ENCODE data around the gene CRYBG3. TPM values are rescaled to one million over a fixed set of nuclear protein-coding genes. Genes with fewer than 3 reads are reported as not detected.

Gene CRYBG3
- polyA plus RNA-seq, 1 donor (not counting 4 experiments of a cell fraction or from before 2014, with no cell fraction given) = 6.9 TPM

GRCh38 chr3:97795951-97796350 lies 25.9 kb upstream of the CRYBG3 start:
- no peaks in the 10 kb centered on the region for H3K36me3 ChIP-seq (ENCODE audit: control insufficient read depth in 2 of 2, extremely low read depth in 1 of 2, insufficient read depth in 2 of 2, low read length in 2 of 2)
- dilution Hi-C loops (cut with MboI; ENCODE audit: extremely low pct_ligation_motif_present, low sequenced_read_pairs) = no loop called here
- FAIRE-seq = no peak

GRCh38 chr3:97804471-97804870 lies 17.3 kb upstream of the CRYBG3 start:
- Histone ChIP-seq H4K20me1 (ENCODE audit: control insufficient read depth, extremely low read depth, insufficient read depth, low read length) (no peaks in the 10 kb centered on the region), H3K9ac (ENCODE audit: control insufficient read depth, extremely low read depth, insufficient read depth, low read length) (no peak overlapping the region), H3K9me3 (ENCODE audit: control insufficient read depth, low read depth, low read length) (no peaks in the 10 kb centered on the region), H3K27me3 (ENCODE audit: control insufficient read depth, extremely low read depth, insufficient read depth, low read length) (no peaks in the 10 kb centered on the region), H2AFZ (ENCODE audit: control insufficient read depth, low read length) (no peak overlapping the region), H3K27ac (ENCODE audit: control insufficient read depth, insufficient read depth, low read length) (no peak overlapping the region), H3K9me1 (ENCODE audit: control insufficient read depth, extremely low read depth, insufficient read depth, low read length) (no peaks in the 10 kb centered on the region), H3K4me2 (ENCODE audit: control insufficient read depth, extremely low read depth, insufficient read depth, low read depth, low read length) (no peak overlapping the region), H3K36me3 (ENCODE audit: control insufficient read depth in 2 of 2, extremely low read depth in 1 of 2, insufficient read depth in 2 of 2, low read length in 2 of 2) (no peaks in the 10 kb centered on the region), H3K4me3 (ENCODE audit: control insufficient read depth in 2 of 3, extremely low read depth in 1 of 3, insufficient read depth in 2 of 3, low read depth in 1 of 3, low read length in 3 of 3) (no peak overlapping the region), H3K79me2 (ENCODE audit: control insufficient read depth, insufficient read depth, low read length) (no peaks in the 10 kb centered on the region), H3K4me1 (ENCODE audit: control insufficient read depth, extremely low read depth, insufficient read depth, low read length) (no peaks in the 10 kb centered on the region)
- dilution Hi-C loops (cut with MboI; ENCODE audit: extremely low pct_ligation_motif_present, low sequenced_read_pairs) = no loop called here
- no peak for DNase-seq (ENCODE audit: low read depth, low spot score)
- FAIRE-seq = no peak
- TF ChIP-seq EZH2 (IDR thresholded peaks at IDR 0.05; ENCODE audit: low read length) = no peak
- no peak for TF ChIP-seq CTCF (optimal IDR thresholded peaks at IDR 0.05 in 1 of 3, IDR thresholded peaks at IDR 0.05 in 1 of 3, conservative IDR thresholded peaks at IDR 0.05 in 1 of 3; ENCODE audit: extremely low read depth in 1 of 3, insufficient read depth in 2 of 3, low read length in 3 of 3)

More at GRCh38 chr3:97795951-97796350, 25.9 kb upstream of the CRYBG3 start:
- no peaks in the 10 kb centered on the region for H3K79me2 ChIP-seq (ENCODE audit: control insufficient read depth, insufficient read depth, low read length)
- H3K4me3 ChIP-seq (ENCODE audit: control insufficient read depth in 2 of 3, extremely low read depth in 1 of 3, insufficient read depth in 2 of 3, low read depth in 1 of 3, low read length in 3 of 3) = no peak overlapping the region
- H3K9me1 ChIP-seq (ENCODE audit: control insufficient read depth, extremely low read depth, insufficient read depth, low read length) = no peaks in the 10 kb centered on the region
- no peaks in the 10 kb centered on the region for H4K20me1 ChIP-seq (ENCODE audit: control insufficient read depth, extremely low read depth, insufficient read depth, low read length)
- H2AFZ ChIP-seq (ENCODE audit: control insufficient read depth, low read length) = no peak overlapping the region
- H3K9ac ChIP-seq (ENCODE audit: control insufficient read depth, extremely low read depth, insufficient read depth, low read length) = no peak overlapping the region
- TF ChIP-seq EZH2 (IDR thresholded peaks at IDR 0.05; ENCODE audit: low read length) (no peak), CTCF (optimal IDR thresholded peaks at IDR 0.05 in 1 of 3, IDR thresholded peaks at IDR 0.05 in 1 of 3, conservative IDR thresholded peaks at IDR 0.05 in 1 of 3; ENCODE audit: extremely low read depth in 1 of 3, insufficient read depth in 2 of 3, low read length in 3 of 3) (no peak)
- no peaks in the 10 kb centered on the region for H3K4me1 ChIP-seq (ENCODE audit: control insufficient read depth, extremely low read depth, insufficient read depth, low read length)
- no peak overlapping the region for H3K4me2 ChIP-seq (ENCODE audit: control insufficient read depth, extremely low read depth, insufficient read depth, low read depth, low read length)
- no peaks in the 10 kb centered on the region for H3K27me3 ChIP-seq (ENCODE audit: control insufficient read depth, extremely low read depth, insufficient read depth, low read length)
- H3K27ac ChIP-seq (ENCODE audit: control insufficient read depth, insufficient read depth, low read length) = no peak overlapping the region
- no peaks in the 10 kb centered on the region for H3K9me3 ChIP-seq (ENCODE audit: control insufficient read depth, low read depth, low read length)
- DNase-seq (ENCODE audit: low read depth, low spot score) = no peak
